ENCODE measurements around the gene SLC17A7.

- TF ChIP-seq CTCF (IDR thresholded peaks at IDR 0.05; ENCODE audit: control extremely low read depth in 1 of 3, insufficient read depth in 1 of 3, low read depth in 1 of 3, low read length in 3 of 3) (no peak), TAF1 (IDR thresholded peaks at IDR 0.05; ENCODE audit: low read depth, low read length) (0 out of 2 replicates have a peak, but pooled peaks have one; percentile 43), GABPA (IDR thresholded peaks at IDR 0.05; ENCODE audit: borderline replicate concordance, insufficient read depth, low read length) (no peak), YY1 (IDR thresholded peaks at IDR 0.05; ENCODE audit: low read depth, low read length) (no peak), TCF12 (IDR thresholded peaks at IDR 0.05; ENCODE audit: low read depth, low read length) (no peak), POLR2A (IDR thresholded peaks at IDR 0.05; ENCODE audit: control extremely low read depth in 1 of 2, low read depth in 2 of 2, low read length in 2 of 2) (no peak), CBX8 (IDR thresholded peaks at IDR 0.05; ENCODE audit: borderline replicate concordance, low read depth, low read length) (no peak), SIN3A (conservative IDR thresholded peaks at IDR 0.05 in 1 of 2, IDR thresholded peaks at IDR 0.05 in 1 of 2; ENCODE audit: low read depth in 1 of 2, low read length in 2 of 2) (no peak), KDM1A (IDR thresholded peaks at IDR 0.05; ENCODE audit: borderline replicate concordance, low read length) (no peak; the same call in 1 of the 2 replicates), RAD21 (IDR thresholded peaks at IDR 0.05 in 1 of 2, conservative IDR thresholded peaks at IDR 0.05 in 1 of 2; ENCODE audit: low read depth in 2 of 2, low read length in 2 of 2) (no peak), TBP (IDR thresholded peaks at IDR 0.05; ENCODE audit: low read depth, low read length) (no peak), CEBPB (IDR thresholded peaks at IDR 0.05; ENCODE audit: low read depth, low read length) (no peak), POU5F1 (IDR thresholded peaks at IDR 0.05; ENCODE audit: low read depth, low read length) (no peak)
- TF ChIP-seq, protein P1, sequence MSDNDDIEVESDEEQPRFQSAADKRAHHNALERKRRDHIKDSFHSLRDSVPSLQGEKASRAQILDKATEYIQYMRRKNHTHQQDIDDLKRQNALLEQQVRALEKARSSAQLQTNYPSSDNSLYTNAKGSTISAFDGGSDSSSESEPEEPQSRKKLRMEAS (IDR thresholded peaks at IDR 0.05) = peak; percentile 67
These were observed 8.9 kb downstream of the SLC17A7 start for GRCh38 chr19:49432141-49433073.
